Keratinocyte (primary cell): ENCODE results near the gene AQP9.

Experiments used
- EZH2 ChIP-seq: IDR thresholded peaks from one replicate; pipeline ENCODE4 v1.6.1; 2012; ENCODE audit warnings: inconsistent platforms, mild to moderate bottlenecking, low read length, moderate library complexity
- TF ChIP-seq, protein P1 (sequence below), 3 experiments: IDR thresholded peaks in 1 of 3; conservative IDR thresholded peaks in 1 of 3; optimal IDR thresholded peaks in 1 of 3; 2 replicates in 2 of 3; 3 replicates in 1 of 3; pipeline versions ENCODE3 to v1.5.1; 2011; ENCODE audit warnings: low read length in 3 of 3, mild to moderate bottlenecking in 3 of 3, moderate library complexity in 2 of 3, control low read depth in 1 of 3, inconsistent platforms in 1 of 3; ENCODE audit not compliant: insufficient read depth in 2 of 3; ENCODE audit errors: extremely low read depth in 1 of 3

DNA sequence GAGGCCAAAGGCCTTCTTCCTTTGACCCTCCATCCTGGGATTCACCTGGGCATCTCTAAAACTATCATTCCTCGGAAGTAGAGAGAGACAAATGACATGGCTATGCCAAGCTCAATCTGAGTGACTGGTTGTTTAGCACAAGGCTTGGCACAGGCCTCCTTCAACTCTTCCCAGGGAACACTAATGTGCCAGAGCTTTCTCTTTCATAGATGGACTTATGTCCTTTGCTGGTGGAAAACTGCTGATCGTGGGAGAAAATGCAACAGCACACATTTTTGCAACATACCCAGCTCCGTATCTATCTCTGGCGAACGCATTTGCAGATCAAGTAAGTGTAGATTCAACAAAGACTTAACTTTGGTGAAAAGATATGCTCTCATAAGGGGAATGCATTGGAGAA is 36.5 kb downstream of the AQP9 start:
- TF ChIP-seq, protein P1, sequence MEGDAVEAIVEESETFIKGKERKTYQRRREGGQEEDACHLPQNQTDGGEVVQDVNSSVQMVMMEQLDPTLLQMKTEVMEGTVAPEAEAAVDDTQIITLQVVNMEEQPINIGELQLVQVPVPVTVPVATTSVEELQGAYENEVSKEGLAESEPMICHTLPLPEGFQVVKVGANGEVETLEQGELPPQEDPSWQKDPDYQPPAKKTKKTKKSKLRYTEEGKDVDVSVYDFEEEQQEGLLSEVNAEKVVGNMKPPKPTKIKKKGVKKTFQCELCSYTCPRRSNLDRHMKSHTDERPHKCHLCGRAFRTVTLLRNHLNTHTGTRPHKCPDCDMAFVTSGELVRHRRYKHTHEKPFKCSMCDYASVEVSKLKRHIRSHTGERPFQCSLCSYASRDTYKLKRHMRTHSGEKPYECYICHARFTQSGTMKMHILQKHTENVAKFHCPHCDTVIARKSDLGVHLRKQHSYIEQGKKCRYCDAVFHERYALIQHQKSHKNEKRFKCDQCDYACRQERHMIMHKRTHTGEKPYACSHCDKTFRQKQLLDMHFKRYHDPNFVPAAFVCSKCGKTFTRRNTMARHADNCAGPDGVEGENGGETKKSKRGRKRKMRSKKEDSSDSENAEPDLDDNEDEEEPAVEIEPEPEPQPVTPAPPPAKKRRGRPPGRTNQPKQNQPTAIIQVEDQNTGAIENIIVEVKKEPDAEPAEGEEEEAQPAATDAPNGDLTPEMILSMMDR (optimal IDR thresholded peaks at IDR 0.05 in 1 of 3, IDR thresholded peaks at IDR 0.05 in 1 of 3, conservative IDR thresholded peaks at IDR 0.05 in 1 of 3; ENCODE audit: extremely low read depth in 1 of 3, insufficient read depth in 2 of 3, low read length in 3 of 3): no peak
- no peak for TF ChIP-seq EZH2
